ENCODE results near the gene MYO5C. TPM values are rescaled to one million over a fixed set of nuclear protein-coding genes. Genes with fewer than 3 reads are reported as not detected.

The MYO5C gene
- total RNA-seq, 1 donor from 2014 or later = 2.0 TPM

Small RNAs within 50 kb of the gene (microRNA-seq; reads per million reads assigned to microRNA genes)
- not detected for gene MIR1266

Other genes with a start within 250 kb of the MYO5C start
- gene BCL2L10, start 183.0 kb downstream of the MYO5C start, total RNA-seq = not detected
- gene GNB5, start 104.4 kb downstream of the MYO5C start, total RNA-seq = 9.7 TPM
- 11.4 TPM for gene MYO5A, start 233.1 kb upstream of the MYO5C start, total RNA-seq